H1 (cell line): ENCODE results near the gene ACHE. TPM values are rescaled to one million over a fixed set of nuclear protein-coding genes. Genes with fewer than 3 reads are reported as not detected.
"Not testable (repeated sequence)": the region's sequence is repeated elsewhere in the genome, so short reads cannot be mapped to it uniquely, and the experiment has no call there.

ENCODE experiments used
- CTCF ChIA-PET: fragments of 300-600 bp; sonication (Branson Sonifier 250); formaldehyde crosslinking; loops from one replicate; lab custom pipeline; 2021; ENCODE audit not compliant: partially characterized antibody; lab: Charles Lee
- POLR2A ChIA-PET: fragments of 300-600 bp; sonication (Branson Sonifier 250); formaldehyde crosslinking; loops from one replicate; lab custom pipeline; 2021; ENCODE audit warnings: inconsistent platforms; ENCODE audit not compliant: partially characterized antibody; lab: Charles Lee
- DNase-seq, 2 experiments: peaks; one replicate each; pipeline versions ENCODE4 v3.0.0 to v3.0.0-alpha.2; 2010 to 2022; ENCODE audit warnings: low spot score in 2 of 2, low read depth in 1 of 2, mixed read lengths in 1 of 2
- FAIRE-seq: peaks from 2 replicates; lab custom pipeline; 2011; peaks lifted over from hg19 to GRCh38; lab: Jason Lieb, UNC
- H2AFZ ChIP-seq: 2 replicates; pipeline ENCODE4 v1.8.1; 2012; ENCODE audit warnings: low read length, inconsistent platforms
- H2AK5ac ChIP-seq: 2 replicates; pipeline ENCODE4 v1.6.1; 2013; ENCODE audit warnings: low read depth, low read length
- H2BK120ac ChIP-seq: replicated peaks from 2 replicates; pipeline ENCODE3; 2013; ENCODE audit warnings: low read depth, low read length, inconsistent platforms
- H2BK12ac ChIP-seq: 2 replicates; pipeline ENCODE4 v1.6.1; 2013; ENCODE audit warnings: low read depth, low read length
- H2BK15ac ChIP-seq: 2 replicates; pipeline ENCODE4 v1.6.1; 2013; ENCODE audit warnings: low read length
- H2BK20ac ChIP-seq: 2 replicates; pipeline ENCODE4 v1.6.1; 2013; ENCODE audit warnings: low read length
- H2BK5ac ChIP-seq: 2 replicates; pipeline ENCODE4 v1.6.1; 2013; ENCODE audit warnings: low read depth, low read length
- H3K14ac ChIP-seq: 2 replicates; pipeline ENCODE4 v1.6.1; 2013; ENCODE audit warnings: inconsistent platforms; ENCODE audit not compliant: insufficient read length
- H3K18ac ChIP-seq: 2 replicates; pipeline ENCODE4 v1.6.1; 2013; ENCODE audit warnings: low read length; ENCODE audit errors: extremely low read depth
- H3K23ac ChIP-seq: 2 replicates; pipeline ENCODE4 v1.6.1; 2013; ENCODE audit warnings: inconsistent platforms; ENCODE audit not compliant: insufficient read length
- H3K23me2 ChIP-seq: 2 replicates; pipeline ENCODE4 v1.6.1; 2013; ENCODE audit warnings: low read depth, low read length
- H3K27ac ChIP-seq: 2 replicates; pipeline ENCODE4 v1.6.1; 2011; ENCODE audit warnings: low read depth, low read length, inconsistent platforms
- H3K27me3 ChIP-seq, 4 experiments: replicated peaks in 1 of 4; 1 replicate in 1 of 4; 2 replicates in 3 of 4; pipeline versions ENCODE4 v1.6.1 to v1.8.1; 2011 to 2013; ENCODE audit warnings: low read length in 3 of 4, mild to moderate bottlenecking in 3 of 4, inconsistent platforms in 2 of 4, mixed read lengths in 2 of 4, moderate library complexity in 1 of 4; ENCODE audit not compliant: control insufficient read depth in 3 of 4, insufficient read depth in 3 of 4; ENCODE audit errors: extremely low read depth in 1 of 4
- H3K36me3 ChIP-seq, 4 experiments: 2 replicates each; pipeline versions ENCODE4 v1.6.1 to v1.8.1; 2011 to 2013; ENCODE audit warnings: mild to moderate bottlenecking in 4 of 4, low read length in 3 of 4, moderate library complexity in 2 of 4, control low read depth in 1 of 4, inconsistent platforms in 1 of 4; ENCODE audit not compliant: insufficient read depth in 4 of 4, control insufficient read depth in 2 of 4
- H3K4ac ChIP-seq: replicated peaks from 2 replicates; pipeline ENCODE3; 2013; ENCODE audit warnings: low read length, low read depth, mixed read lengths, inconsistent platforms; ENCODE audit not compliant: insufficient read length
- H3K4me1 ChIP-seq, 4 experiments: replicated peaks in 1 of 4; 1 replicate in 1 of 4; 2 replicates in 3 of 4; pipeline versions ENCODE4 v1.6.1 to v1.8.1; 2011 to 2013; ENCODE audit warnings: low read length in 3 of 4, inconsistent platforms in 2 of 4, mixed read lengths in 1 of 4; ENCODE audit not compliant: insufficient read depth in 4 of 4, control insufficient read depth in 3 of 4
- H3K4me2 ChIP-seq, 2 experiments: 2 replicates each; pipeline versions ENCODE4 v1.6.1 to v1.8.1; 2011 to 2013; ENCODE audit warnings: low read depth in 2 of 2, low read length in 2 of 2, control low read depth in 1 of 2, inconsistent platforms in 1 of 2, mild to moderate bottlenecking in 1 of 2; ENCODE audit not compliant: insufficient read depth in 1 of 2
- H3K4me3 ChIP-seq, 4 experiments: fragments of 200-600, 300-600 bp in 1 of 4; sonication (generic), shearing (Covaris generic), sonication (Bioruptor Twin) in 1 of 4; 2 replicates each; pipeline versions ENCODE4 v1.5.1 to v1.8.1; 2011 to 2016; ENCODE audit warnings: low read length in 4 of 4, low read depth in 3 of 4, control low read depth in 2 of 4, inconsistent platforms in 2 of 4, mild to moderate bottlenecking in 2 of 4, mixed read lengths in 1 of 4, moderate library complexity in 1 of 4; ENCODE audit not compliant: insufficient read depth in 2 of 4; ENCODE audit errors: extremely low read depth in 1 of 4
- H3K56ac ChIP-seq: replicated peaks from 2 replicates; pipeline ENCODE3; 2013; ENCODE audit warnings: low read depth, mild to moderate bottlenecking, mixed read lengths, low read length, inconsistent platforms; ENCODE audit not compliant: insufficient read length
- H3K79me1 ChIP-seq: 2 replicates; pipeline ENCODE4 v1.6.1; 2013; ENCODE audit warnings: low read depth, low read length, control low read depth
- H3K79me2 ChIP-seq, 2 experiments: 2 replicates each; pipeline versions ENCODE4 v1.6.1 to v1.8.1; 2012 to 2013; ENCODE audit warnings: low read length in 2 of 2, mild to moderate bottlenecking in 2 of 2, inconsistent platforms in 1 of 2; ENCODE audit not compliant: insufficient read depth in 2 of 2, control insufficient read depth in 1 of 2
- H3K9ac ChIP-seq, 4 experiments: replicated peaks in 1 of 4; 1 replicate in 1 of 4; 2 replicates in 3 of 4; pipeline versions ENCODE4 v1.6.1 to v1.8.1; 2011 to 2013; ENCODE audit warnings: low read depth in 3 of 4, low read length in 3 of 4, control low read depth in 2 of 4, mild to moderate bottlenecking in 2 of 4, moderate library complexity in 2 of 4, inconsistent platforms in 1 of 4; ENCODE audit errors: extremely low read depth in 1 of 4
- H3K9me3 ChIP-seq, 2 experiments: 2 replicates each; pipeline versions ENCODE4 v1.6.1 to v1.8.1; 2012 to 2013; ENCODE audit warnings: mild to moderate bottlenecking in 2 of 2, moderate library complexity in 2 of 2, control low read depth in 1 of 2, inconsistent platforms in 1 of 2, low read depth in 1 of 2, low read length in 1 of 2, mixed read lengths in 1 of 2; ENCODE audit not compliant: insufficient read depth in 2 of 2
- H4K20me1 ChIP-seq, 2 experiments: replicated peaks in 1 of 2; 2 replicates each; pipeline versions ENCODE3 to v1.8.1; 2011 to 2013; ENCODE audit warnings: inconsistent platforms in 2 of 2, low read length in 2 of 2, mild to moderate bottlenecking in 1 of 2; ENCODE audit not compliant: insufficient read depth in 2 of 2, control insufficient read depth in 1 of 2
- H4K5ac ChIP-seq: 2 replicates; pipeline ENCODE4 v1.6.1; 2013; ENCODE audit warnings: low read length, low read depth, mixed read lengths, inconsistent platforms; ENCODE audit not compliant: insufficient read length
- H4K8ac ChIP-seq: 2 replicates; pipeline ENCODE4 v1.8.0; 2013; ENCODE audit warnings: mild to moderate bottlenecking, moderate library complexity, low read length, inconsistent platforms; ENCODE audit not compliant: insufficient read depth; ENCODE audit errors: extremely low read depth
- H4K91ac ChIP-seq: replicated peaks from 2 replicates; pipeline ENCODE3; 2013; ENCODE audit warnings: low read length, mixed read lengths, inconsistent platforms; ENCODE audit not compliant: insufficient read length
- WGBS, 2 experiments: shearing (Covaris generic) in 1 of 2; methylation state at CpG; one replicate each; pipeline versions ENCODE4 v1.1.6 to v1.1.7; 2013 to 2015; ENCODE audit warnings: low lambda C conversion rate in 2 of 2, mixed read lengths in 2 of 2, inconsistent platforms in 1 of 2, low coverage in 1 of 2, missing lambda C conversion rate in 1 of 2; ENCODE audit not compliant: insufficient replicate concordance in 2 of 2, insufficient coverage in 1 of 2, insufficient read length in 1 of 2; ENCODE audit errors: extremely low coverage in 1 of 2, missing lambda C conversion rate in 1 of 2; 5-methylcytosine and 5-hydroxymethylcytosine counted together
- polyA plus RNA-seq, 7 experiments: library from polyadenylated mRNA; depleted of rRNA in 3 of 7; stranded (reverse) in 5 of 7; unstranded in 2 of 7; fragments of >200 nt in 5 of 7; fragments of 200-250 nt in 2 of 7; gene quantifications; 1 replicate in 5 of 7; 2 replicates in 1 of 7; 4 replicates in 1 of 7; pipeline versions ENCODE4 v1.2.1 to v1.2.3, GENCODE V29; 2011 to 2013; ENCODE audit warnings: missing spikeins in 2 of 7, mixed read lengths in 2 of 7
- total RNA-seq: library from RNA; stranded (reverse); fragmentation: NEBNext Ultra II Directional; extraction: Animal tissue kit (Norgen Biotek cat#: 25700); gene quantifications from 2 replicates; pipeline ENCODE4 v1.2.1, GENCODE V29; 2021

ACHE gene
- total and polyA plus RNA-seq, 2 of the 8 experiments (the other 6 are each of a cell fraction or from before 2014, with no cell fraction given), result 1.4 to 4.3 TPM

GRCh38 chr7:100936167-100936566 is 40.5 kb upstream of the ACHE start:
- H2BK120ac ChIP-seq, H2AFZ ChIP-seq: not testable (repeated sequence)

GRCh38 chr7:100935381-100935780 is 39.7 kb upstream of the ACHE start:
- H3K27ac ChIP-seq, H3K4me3 ChIP-seq, H3K56ac ChIP-seq, H4K91ac ChIP-seq, FAIRE-seq, H3K79me2 ChIP-seq, DNase-seq, H3K4me2 ChIP-seq, H3K4me1 ChIP-seq, H2BK12ac ChIP-seq, H3K36me3 ChIP-seq, H2BK120ac ChIP-seq, H2AFZ ChIP-seq, H2AK5ac ChIP-seq, H3K23me2 ChIP-seq, H2BK5ac ChIP-seq, H2BK15ac ChIP-seq, H4K5ac ChIP-seq, H3K14ac ChIP-seq, H3K23ac ChIP-seq, H3K9ac ChIP-seq, H3K4ac ChIP-seq, H3K18ac ChIP-seq, H3K27me3 ChIP-seq, H4K8ac ChIP-seq, H3K79me1 ChIP-seq, H4K20me1 ChIP-seq, H2BK20ac ChIP-seq: not testable (repeated sequence)
- H3K9me3 ChIP-seq, result peaks cover 6 to 15% of the 10 kb centered on the region in 2 experiments
- ChIA-PET CTCF (interaction anchor here (0.7 to 1.4 kb wide), 3 partner anchors 10 to 15 kb away, joined by 3 to 4 read pairs (median 3); no protein-coding TSS in a partner anchor), POLR2A (interaction anchor here (1.0 to 1.3 kb wide), 3 partner anchors 11 to 46 kb away, joined by 3 to 5 read pairs (median 3); partner anchors contain the start of gene UFSP1)
- 85% methylated on average over 2 of the region's 2 CpGs; no CpG with 5 or more reads in 1 of the 2 experiments for WGBS, 2 experiments

More at GRCh38 chr7:100936167-100936566, 40.5 kb upstream of the ACHE start:
- not testable (repeated sequence) for H4K91ac ChIP-seq, H3K9ac ChIP-seq, H3K18ac ChIP-seq, H2AK5ac ChIP-seq, H3K4me1 ChIP-seq, H3K36me3 ChIP-seq, H3K79me1 ChIP-seq, DNase-seq, H3K4me2 ChIP-seq, H3K79me2 ChIP-seq, H3K27me3 ChIP-seq, H3K4ac ChIP-seq, H2BK12ac ChIP-seq, H4K8ac ChIP-seq, H3K23me2 ChIP-seq, H2BK5ac ChIP-seq, H3K14ac ChIP-seq, H3K23ac ChIP-seq, H4K20me1 ChIP-seq, H3K4me3 ChIP-seq, H3K56ac ChIP-seq, H4K5ac ChIP-seq, H2BK15ac ChIP-seq, H3K27ac ChIP-seq, FAIRE-seq, H2BK20ac ChIP-seq
- H3K9me3 ChIP-seq, result peaks cover 6 to 13% of the 10 kb centered on the region in 2 experiments
- WGBS, 2 experiments, result 98% methylated on average over 6 of the region's 7 CpGs; no CpG with 5 or more reads in 1 of the 2 experiments
- ChIA-PET CTCF (interaction anchor here (1.3 kb wide), 1 partner anchor 11 kb away, joined by 3 read pairs; no protein-coding TSS in a partner anchor), POLR2A (interaction anchor here (1.5 kb wide), 1 partner anchor 8 kb away, joined by 5 read pairs; no protein-coding TSS in a partner anchor)
